Right ventricle myocardium superior (tissue), 1 donor: ENCODE results near the gene PDE10A. TPM values are rescaled to one million over a fixed set of nuclear protein-coding genes. Genes with fewer than 3 reads are reported as not detected.
"Not testable (repeated sequence)": the region's sequence is repeated elsewhere in the genome, so short reads cannot be mapped to it uniquely, and the experiment has no call there.

Experiments
- ATAC-seq: fragments of 200-7000 bp; cut with Tn5 transposase; one replicate; pipeline ENCODE4 v1.9.1; 2020; ENCODE audit warnings: mild to moderate bottlenecking; ENCODE audit not compliant: poor library complexity
- DNase-seq: peaks from one replicate; pipeline ENCODE4 v3.0.0-alpha.2; 2020
- intact Hi-C: fragments of 100-400 bp; cut with DNase I; formaldehyde crosslinking; loops from one replicate; pipeline ENCODE4 v1.11.2; 2022
- total RNA-seq: library from RNA; stranded (reverse); fragmentation: NEBNext Ultra II Directional; extraction: Animal tissue kit (Norgen Biotek cat#: 25700); gene quantifications from one replicate; pipeline ENCODE4 v1.2.1, GENCODE V29; 2021
- donor health status: DM: no; HTN: yes; CAD: no; lungs with severe emphysema.

The PDE10A gene
- total RNA-seq, 1 donor from 2014 or later: 11.6 TPM

DNA sequence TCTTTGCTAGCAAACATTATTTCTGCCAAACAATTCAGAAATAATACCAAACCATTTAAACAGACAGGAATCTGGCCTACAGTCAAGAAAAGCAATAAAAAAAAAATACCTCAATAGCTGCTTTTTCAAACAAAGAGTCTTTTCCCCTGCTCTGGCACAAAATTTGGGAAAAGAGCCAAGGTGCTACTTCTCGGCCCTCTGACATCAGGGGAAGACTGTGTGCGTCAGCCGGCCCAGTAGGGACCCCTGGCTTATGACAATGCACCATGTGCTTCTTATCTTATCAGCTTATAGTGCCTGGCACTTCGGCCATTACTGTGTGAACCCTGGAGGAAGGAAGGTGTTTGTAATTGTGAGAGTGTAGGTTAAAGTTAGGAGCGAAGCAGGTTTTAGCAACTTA lies 89.4 kb downstream of the PDE10A start:
- ATAC-seq: peak; percentile 80
- peak; percentile 58 for DNase-seq
- intact Hi-C loops: no loop called here

DNA sequence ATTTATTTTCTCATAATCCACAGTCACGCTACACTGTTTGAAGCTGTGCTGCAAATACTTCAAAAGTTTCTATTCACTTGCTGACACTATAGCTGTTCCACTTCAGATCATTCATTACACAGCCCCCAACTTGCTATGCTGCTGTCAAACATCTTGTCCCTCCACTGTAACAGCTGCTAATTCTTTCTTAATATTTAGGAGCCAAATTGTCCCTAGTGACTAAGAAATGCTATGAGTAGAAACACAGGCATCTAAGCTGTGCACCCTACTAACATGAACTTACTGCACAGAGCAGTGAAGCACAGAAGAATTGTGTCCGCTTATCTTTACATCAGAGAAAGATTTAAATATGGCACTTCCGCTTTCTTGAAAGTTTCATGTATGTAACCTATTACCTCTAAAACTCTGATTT lies 91.3 kb downstream of the PDE10A start:
- DNase-seq: no peak
- intact Hi-C loops: no loop called here
- ATAC-seq: no peak

DNA sequence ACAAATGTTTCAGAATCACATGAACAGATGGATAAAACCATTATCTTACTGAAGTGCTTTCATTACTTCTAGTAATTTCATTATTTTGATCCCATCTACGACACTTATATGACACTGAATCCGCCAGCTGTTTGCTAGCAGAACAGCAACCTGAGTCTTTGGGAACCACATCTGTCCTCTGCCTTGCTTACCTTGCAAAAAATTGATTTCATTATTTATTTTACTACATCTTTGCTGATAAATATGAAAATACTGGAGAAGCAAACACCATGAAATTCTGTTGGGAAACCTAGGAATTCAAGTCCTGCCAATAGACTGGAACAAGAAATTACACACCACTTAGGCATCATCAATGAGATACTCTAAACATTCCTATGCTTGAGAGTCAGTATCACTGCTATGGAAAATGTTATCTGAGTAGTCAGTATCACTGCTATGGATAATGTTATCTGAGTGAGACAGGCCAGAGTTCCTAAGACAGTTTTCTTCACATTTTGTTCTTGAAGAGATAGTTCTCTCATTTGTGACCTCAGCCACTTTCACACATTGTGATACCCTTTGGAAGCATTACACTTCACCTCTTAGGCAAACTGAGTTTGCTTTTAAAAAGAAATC lies 91.9 kb downstream of the PDE10A start:
- DNase-seq (no peak), ATAC-seq (no peak)
- intact Hi-C loops: no loop called here

DNA sequence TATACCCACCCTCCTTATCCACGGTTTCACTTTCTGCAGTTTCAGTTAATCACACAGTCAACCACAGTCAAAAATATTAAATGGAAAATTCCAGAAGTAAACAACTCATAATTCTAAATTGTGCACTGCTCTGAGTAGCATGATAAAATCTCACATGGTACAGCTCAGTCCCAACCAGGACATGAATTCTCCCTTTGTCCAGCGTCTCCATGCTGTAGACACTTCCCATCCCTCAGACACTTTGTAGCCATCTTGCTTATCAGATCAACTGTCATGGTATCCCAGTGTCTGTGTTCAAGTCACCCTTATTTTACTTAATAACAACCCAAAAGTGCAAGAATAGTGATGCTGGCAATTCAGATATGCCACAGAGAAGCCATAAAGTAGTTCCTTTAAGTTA lies 94.7 kb downstream of the PDE10A start:
- DNase-seq (no peak), ATAC-seq (no peak)
- intact Hi-C loops: no loop called here

DNA sequence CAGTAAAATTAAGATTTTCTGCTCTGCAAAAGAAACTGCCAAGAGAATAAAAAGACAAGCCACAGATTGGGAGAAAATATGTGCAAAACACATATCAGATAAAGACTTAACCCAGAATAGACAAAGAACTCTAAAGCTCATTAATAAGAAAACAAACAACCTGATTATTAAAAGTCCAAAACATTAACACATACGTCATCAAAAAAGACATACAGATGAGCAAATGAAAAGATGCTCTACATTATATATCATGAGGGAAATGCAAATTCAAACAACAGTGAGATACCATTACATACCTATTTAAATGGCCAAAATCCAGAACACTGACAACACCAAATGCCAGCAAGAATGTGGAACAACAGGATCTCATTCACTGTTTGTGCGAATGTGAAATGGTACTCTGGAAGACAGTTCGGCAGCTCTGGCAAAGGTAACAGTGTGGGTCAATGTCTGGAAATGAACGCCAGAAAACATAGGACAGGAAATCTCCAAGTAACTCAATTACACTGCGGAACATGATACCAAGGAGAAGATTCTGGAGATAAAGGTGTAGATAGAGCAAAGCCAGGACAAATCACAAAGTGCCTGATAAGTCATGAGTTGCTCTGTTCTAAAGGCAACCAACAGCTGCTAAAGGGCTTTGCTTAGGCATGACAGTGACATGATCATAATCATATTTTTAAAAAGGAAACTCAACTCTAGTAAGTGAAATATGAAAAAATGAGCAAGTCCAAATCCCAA lies 96.8 kb downstream of the PDE10A start:
- DNase-seq (no peak), ATAC-seq (no peak)
- intact Hi-C loops: no loop called here

DNA sequence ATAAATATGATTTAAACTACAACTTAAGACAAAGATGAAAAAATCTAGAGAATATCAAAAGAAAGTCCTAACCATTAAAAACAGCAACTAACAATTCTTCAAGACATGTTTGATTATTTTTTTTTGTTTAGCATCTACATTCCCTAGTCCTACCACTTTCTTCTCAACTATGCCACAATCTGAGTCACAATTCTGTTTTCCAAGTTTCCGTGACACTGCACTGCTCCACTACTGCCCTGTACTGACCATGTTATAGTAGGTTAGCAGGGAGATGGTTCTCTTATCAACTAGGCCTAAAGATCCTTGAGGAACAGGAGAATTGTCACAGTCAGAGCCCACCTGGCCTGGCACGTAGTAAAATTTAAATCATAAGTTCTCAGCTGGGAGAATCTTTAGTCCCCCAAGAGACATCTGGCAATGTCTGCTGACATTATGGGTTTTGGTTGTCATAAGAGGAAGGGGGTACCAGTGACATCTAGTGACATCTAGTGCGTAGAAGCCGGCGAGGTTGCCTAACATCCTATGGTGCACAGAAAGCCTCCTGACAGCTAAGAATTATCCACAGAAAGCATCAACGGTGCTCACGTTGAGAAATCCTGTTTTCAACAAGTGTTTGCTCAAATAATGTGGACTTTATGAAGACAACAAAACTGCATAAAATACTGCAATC lies 100.5 kb downstream of the PDE10A start:
- ATAC-seq (no peak), DNase-seq (no peak)
- intact Hi-C loops: no loop called here

DNA sequence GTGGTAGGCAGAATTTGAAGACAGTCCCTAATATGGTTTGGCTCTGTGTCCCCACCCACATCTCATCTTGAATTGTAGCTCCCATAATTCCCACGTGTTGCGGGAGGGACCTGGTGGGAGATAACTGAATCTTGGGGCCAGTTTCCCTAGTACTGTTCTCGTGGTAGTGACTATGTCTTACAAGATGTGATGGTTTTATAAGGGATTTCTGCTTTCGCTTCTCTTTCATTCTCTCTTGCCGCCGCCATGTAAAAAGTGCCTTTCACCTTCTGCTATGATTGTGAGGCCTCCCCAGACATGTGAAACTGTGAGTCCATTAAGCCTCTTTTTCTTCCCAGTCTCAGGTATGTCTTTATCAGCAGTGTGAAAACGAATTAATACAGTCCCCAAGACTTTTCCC lies 103.4 kb downstream of the PDE10A start:
- DNase-seq: no peak
- intact Hi-C loops: no loop called here
- ATAC-seq: no peak

DNA sequence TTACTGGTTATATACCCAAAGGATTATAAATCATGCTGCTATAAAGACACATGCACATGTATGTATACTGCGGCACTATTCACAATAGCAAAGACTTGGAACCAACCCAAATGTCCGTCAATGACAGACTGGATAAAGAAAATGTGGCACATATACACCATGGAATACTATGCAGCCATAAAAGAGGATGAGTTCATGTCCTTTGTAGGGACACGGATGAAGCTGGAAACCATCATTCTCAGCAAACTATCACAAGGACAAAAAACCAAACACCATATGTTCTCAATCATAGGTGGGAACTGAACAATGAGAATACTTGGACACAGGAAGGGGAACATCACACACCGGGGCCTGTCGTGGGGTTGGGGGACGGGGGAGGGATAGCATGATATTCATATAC lies 104.9 kb downstream of the PDE10A start:
- DNase-seq, intact Hi-C loops, ATAC-seq: not testable (repeated sequence)

DNA sequence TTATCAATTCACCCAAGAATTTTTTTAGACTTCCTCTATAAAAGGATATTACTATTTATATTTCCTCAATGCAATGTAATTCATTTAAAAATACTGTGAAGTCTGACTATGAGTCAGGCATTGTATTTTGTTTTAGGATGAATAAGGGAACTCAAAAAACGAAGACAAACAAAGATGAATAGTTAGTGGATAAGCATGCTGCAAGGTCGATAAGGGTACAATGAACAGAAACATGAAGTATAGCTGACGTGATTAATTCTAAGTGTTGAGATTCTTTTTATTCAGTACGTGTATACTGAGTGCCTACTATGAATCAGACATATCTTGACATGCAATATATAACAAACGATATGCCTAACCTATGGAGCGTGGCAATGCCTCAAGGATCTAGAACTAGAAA lies 105.4 kb downstream of the PDE10A start:
- intact Hi-C loops: no loop called here
- DNase-seq: no peak
- no peak for ATAC-seq

DNA sequence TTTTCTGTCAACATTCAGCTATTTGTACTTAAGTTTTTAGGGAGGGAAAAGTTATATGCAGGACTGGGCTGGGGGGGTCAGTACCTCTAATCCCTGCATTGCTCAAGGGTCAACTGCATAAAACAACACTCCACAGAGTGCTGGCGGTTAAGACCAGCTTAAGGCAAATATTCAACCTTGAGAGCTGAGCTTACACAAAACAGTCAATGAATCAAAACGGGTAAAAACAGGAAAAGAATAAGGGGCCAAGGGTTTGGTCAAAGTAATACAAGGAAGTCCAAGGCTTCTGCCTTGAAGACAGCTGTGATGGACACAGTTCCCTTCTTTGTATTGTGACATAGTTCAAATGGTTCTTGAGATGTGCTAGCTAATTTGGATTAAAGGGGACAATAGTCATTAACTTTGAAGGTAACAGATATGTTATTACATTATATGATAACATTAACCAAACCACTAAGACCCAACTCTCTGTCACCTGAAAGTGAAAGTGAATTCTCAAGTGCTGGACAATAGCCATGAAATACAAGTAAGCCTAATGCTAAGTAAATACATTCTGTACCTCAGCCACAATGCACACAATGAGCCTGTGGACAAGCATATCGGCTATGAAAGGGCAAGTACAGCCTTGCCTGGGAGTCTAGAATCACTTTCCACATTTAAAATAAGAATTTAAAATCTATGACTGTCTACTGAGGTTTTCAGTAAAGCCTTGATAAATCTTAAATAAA lies 106.8 kb downstream of the PDE10A start:
- intact Hi-C loops: no loop called here
- DNase-seq (no peak), ATAC-seq (no peak)

DNA sequence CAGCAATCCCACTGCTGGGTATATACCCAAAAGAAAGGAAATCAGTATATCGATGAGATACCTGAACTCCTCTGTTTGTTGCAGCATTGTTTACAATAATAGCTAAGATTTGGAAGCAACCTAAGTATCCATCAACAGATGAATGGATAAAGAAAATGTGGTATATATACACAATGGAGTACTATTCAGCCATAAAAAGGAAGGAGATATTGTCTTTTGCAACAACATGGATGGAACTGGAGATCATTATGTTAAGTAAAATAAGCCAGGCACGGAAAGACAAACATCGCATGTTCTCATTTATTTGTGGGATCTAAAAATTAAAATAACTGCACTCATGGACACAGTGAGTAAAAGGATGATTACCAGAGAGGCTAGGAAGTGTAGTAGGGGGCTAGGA lies 108.4 kb downstream of the PDE10A start:
- intact Hi-C loops, ATAC-seq, DNase-seq: not testable (repeated sequence)

DNA sequence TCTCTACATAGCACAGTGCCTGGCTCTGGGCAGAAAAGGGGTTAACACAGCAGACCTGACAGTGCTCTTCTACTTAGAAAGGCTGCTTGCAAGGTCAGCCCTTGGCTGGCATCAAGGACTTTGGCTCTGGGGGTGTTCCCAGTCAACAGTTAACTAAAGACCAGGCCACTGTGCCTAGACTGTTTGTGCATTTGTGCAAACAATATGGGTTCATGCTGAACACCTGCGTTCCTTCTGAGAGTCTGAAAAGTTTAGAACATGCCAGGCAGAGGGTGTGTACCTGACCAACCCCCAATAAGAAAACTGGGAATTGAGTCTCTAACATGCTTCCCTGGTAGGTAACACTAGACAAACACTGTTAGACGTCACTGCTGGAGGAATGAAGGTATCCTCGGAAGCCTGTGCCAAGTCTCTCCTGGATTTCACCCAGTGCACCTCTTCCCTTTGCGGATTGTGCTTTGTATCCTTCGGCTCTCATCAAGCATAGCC lies 110.7 kb downstream of the PDE10A start:
- no peak for DNase-seq
- intact Hi-C loops: no loop called here
- ATAC-seq: no peak

DNA sequence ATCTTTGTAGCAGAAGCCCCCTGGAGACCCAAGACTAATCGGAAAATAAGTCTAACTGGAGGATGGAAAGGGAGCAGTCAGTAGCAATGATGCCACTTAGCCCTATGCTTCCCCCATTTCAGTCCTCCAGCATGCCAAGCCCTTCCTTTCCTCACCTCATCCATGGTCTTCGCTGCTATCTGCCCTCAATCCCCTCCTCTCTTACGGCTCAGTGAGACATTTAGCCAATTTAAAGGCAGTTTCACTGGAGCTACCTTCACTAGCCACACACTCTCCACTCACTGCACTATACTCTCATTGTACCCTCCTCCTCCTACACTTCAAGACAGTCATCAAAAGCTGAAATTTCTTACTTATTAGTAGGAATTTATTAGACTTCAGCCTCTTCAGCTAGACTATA lies 111.2 kb downstream of the PDE10A start:
- intact Hi-C loops: no loop called here
- DNase-seq (no peak), ATAC-seq (no peak)

DNA sequence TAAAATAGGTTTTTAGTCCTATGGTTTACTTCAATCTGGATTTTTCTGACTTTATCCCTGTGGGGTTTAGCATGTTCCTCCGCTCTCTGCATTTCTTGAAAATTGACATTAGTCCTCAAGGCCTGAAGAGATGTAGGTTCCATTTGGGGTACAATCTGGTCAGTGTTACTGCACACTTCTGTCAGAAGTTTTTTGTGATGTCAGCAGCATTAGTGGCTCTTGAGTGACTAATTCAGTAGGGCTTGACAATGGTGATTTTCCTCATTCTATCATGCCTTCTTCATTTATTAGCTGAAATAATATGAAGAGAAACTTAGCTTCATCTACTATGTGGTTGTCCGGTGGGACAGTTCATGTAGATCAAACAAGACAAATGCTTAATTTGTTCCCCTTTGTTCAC lies 114.6 kb downstream of the PDE10A start:
- intact Hi-C loops: no loop called here
- DNase-seq: no peak
- no peak for ATAC-seq

DNA sequence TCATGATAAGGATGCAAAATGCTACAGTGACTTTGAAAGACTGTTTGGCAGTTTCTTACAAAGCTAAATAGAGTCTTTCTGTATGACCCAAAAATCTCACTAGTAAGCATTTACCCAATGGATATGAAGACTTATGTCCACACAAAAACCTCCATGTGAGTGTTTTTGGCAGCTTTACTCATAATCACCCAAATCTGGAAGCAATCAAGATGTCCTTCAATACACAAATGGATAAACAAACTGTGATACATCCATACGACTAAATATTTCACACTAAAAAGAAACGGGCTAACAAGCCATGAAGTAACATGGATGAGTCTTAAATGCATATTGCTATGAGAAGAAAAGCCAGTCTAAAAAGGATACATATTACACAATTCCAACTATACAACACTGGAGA lies 117.2 kb downstream of the PDE10A start:
- DNase-seq (no peak), ATAC-seq (no peak)
- intact Hi-C loops: no loop called here

DNA sequence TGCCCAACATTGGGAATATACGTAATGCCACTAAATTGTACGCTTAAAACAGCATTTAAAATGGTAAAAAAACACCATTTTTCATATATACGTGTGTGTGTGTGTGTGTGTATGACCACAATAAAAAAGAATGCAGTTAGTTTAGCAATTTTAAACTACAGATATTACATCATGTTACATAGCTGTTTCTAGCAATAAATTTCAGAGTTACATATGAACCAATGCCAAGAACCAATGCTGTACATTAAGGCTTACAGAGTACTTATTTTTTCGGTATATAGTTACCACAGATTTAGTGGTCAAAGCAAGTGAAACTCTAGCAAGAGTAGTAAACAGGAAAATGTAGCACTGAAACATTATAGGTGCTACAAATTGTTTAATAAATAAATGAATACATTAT lies 119.3 kb downstream of the PDE10A start:
- ATAC-seq: no peak
- DNase-seq: no peak
- intact Hi-C loops: no loop called here

DNA sequence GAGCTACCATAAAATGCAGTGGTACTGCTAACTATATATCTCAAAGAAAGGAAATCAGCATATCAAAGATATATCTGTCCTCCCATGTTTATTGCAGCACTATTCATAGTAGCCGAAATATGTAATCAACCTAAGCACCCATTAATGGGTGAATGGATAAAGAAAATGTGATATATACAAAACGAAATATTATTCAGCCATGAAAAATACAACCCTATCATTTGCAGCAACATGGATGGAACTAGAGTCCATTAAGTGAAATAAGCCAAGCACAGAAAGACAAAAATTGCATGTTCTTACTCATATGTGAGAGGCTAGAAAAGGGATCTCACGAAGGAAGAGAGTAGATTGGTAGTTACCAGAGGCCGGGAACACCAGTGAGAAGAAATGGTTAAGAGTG lies 126.1 kb downstream of the PDE10A start:
- intact Hi-C loops: no loop called here
- ATAC-seq: no peak

DNA sequence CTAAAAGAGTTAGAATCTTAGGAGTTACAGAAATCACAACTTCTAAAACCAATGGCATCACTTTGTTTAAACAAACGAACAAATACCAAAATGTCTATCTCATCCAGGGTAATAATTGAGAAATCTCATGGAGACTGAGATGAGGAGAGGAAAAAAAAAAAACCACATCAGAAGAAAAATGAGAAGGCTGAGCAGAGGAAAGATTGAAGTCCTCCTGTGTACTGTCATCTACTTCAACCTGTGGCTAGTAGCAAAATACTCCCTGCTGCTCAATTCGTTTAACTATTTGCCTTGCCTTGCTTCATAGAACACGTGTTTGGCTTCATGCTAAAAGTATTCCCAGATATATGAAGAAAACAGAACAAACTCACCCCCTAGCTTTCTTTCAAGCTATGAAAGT lies 143.7 kb downstream of the PDE10A start:
- intact Hi-C loops: no loop called here
- ATAC-seq: no peak
- no peak for DNase-seq

More for the DNA sequence above, 126.1 kb downstream of the PDE10A start:
- no peak for DNase-seq

DNA sequence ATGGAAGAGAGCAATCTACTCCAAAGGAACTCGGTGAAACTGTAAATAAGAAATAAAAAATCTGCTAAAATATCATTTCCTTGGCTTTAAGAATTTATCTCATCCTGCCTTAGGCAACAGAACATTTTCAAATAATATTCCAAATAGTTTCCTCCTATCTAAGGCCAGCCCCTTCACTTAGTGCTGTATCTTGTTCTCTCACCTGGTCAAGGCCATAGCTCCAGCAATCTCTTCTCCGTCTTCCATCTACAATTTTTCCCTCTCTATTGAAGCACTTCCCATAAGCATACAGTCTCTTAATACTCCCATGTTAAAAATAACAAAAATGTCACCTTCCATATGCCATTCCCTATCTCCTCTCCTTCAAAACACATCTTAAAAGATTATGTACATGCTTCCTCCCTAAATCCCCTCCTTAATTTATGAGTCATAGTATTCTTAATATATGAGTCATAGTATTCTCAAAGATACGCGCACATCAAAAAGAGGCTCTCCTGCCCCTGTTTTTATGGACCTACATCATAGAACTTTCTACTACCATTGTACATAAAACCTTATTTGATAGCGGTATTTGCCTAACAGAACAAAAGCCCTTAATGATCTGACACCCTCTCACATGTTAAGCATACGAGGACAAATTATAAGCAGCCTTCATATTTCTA lies 146.9 kb downstream of the PDE10A start:
- intact Hi-C loops: no loop called here
- DNase-seq (no peak), ATAC-seq (no peak)
